ENCODE data around the gene ESM1.

DNA sequence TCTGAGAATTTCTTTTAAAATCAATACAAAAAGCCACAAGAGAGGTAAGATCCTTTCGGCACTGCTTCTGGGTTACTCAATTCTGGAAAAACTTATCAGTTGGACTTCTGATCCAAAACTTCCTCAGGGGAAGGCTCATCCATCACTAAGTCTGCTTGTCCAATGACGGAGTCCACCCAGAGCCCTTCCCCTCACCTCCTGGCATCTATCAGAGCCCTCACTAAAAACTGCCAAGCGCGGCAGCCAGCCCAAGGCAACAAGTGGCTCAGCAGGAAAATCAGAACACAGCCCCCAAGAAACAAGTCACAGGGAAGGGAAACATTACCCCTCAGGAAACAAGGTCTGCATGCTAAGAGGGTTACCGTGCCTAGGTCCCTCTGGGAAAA is 869 bp upstream of the ESM1 start:
- TF ChIP-seq, protein P1, sequence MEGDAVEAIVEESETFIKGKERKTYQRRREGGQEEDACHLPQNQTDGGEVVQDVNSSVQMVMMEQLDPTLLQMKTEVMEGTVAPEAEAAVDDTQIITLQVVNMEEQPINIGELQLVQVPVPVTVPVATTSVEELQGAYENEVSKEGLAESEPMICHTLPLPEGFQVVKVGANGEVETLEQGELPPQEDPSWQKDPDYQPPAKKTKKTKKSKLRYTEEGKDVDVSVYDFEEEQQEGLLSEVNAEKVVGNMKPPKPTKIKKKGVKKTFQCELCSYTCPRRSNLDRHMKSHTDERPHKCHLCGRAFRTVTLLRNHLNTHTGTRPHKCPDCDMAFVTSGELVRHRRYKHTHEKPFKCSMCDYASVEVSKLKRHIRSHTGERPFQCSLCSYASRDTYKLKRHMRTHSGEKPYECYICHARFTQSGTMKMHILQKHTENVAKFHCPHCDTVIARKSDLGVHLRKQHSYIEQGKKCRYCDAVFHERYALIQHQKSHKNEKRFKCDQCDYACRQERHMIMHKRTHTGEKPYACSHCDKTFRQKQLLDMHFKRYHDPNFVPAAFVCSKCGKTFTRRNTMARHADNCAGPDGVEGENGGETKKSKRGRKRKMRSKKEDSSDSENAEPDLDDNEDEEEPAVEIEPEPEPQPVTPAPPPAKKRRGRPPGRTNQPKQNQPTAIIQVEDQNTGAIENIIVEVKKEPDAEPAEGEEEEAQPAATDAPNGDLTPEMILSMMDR (IDR thresholded peaks at IDR 0.05; ENCODE audit: poor library complexity, severe bottlenecking) = no peak
- TF ChIP-seq EZH2 (IDR thresholded peaks at IDR 0.05; ENCODE audit: borderline replicate concordance, insufficient read depth, low read length, poor library complexity, severe bottlenecking) = no peak
- TF ChIP-seq, protein P2, sequence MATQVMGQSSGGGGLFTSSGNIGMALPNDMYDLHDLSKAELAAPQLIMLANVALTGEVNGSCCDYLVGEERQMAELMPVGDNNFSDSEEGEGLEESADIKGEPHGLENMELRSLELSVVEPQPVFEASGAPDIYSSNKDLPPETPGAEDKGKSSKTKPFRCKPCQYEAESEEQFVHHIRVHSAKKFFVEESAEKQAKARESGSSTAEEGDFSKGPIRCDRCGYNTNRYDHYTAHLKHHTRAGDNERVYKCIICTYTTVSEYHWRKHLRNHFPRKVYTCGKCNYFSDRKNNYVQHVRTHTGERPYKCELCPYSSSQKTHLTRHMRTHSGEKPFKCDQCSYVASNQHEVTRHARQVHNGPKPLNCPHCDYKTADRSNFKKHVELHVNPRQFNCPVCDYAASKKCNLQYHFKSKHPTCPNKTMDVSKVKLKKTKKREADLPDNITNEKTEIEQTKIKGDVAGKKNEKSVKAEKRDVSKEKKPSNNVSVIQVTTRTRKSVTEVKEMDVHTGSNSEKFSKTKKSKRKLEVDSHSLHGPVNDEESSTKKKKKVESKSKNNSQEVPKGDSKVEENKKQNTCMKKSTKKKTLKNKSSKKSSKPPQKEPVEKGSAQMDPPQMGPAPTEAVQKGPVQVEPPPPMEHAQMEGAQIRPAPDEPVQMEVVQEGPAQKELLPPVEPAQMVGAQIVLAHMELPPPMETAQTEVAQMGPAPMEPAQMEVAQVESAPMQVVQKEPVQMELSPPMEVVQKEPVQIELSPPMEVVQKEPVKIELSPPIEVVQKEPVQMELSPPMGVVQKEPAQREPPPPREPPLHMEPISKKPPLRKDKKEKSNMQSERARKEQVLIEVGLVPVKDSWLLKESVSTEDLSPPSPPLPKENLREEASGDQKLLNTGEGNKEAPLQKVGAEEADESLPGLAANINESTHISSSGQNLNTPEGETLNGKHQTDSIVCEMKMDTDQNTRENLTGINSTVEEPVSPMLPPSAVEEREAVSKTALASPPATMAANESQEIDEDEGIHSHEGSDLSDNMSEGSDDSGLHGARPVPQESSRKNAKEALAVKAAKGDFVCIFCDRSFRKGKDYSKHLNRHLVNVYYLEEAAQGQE (IDR thresholded peaks at IDR 0.05; ENCODE audit: borderline replicate concordance) = no peak
- TF ChIP-seq EP300 (conservative IDR thresholded peaks at IDR 0.05; ENCODE audit: poor library complexity, severe bottlenecking) = no peak
- TF ChIP-seq TAF1 (IDR thresholded peaks at IDR 0.05; ENCODE audit: low read depth) = no peak
- TF ChIP-seq MXI1 (conservative IDR thresholded peaks at IDR 0.05; ENCODE audit: poor library complexity, severe bottlenecking) = no peak
- TF ChIP-seq RAD21 (conservative IDR thresholded peaks at IDR 0.05) = no peak
- no peak for TF ChIP-seq POLR2AphosphoS5 (IDR thresholded peaks at IDR 0.05)
